Left renal pelvis (tissue), 4 donors: ENCODE results near the gene ABHD4. TPM values are rescaled to one million over a fixed set of nuclear protein-coding genes. Genes with fewer than 3 reads are reported as not detected.
A peak's percentile ranks its signal among the peaks of the same experiment; 100 is the strongest.
"Not testable (repeated sequence)": the region's sequence is repeated elsewhere in the genome, so short reads cannot be mapped to it uniquely, and the experiment has no call there.

ENCODE experiments used
- DNase-seq, 4 donors: peaks; one replicate each; pipeline ENCODE4 v3.0.0-alpha.2; 2013; ENCODE audit warnings: low read depth in 4 of 4, low spot score in 3 of 4
- polyA plus RNA-seq, 4 donors: library from polyadenylated mRNA; unstranded; fragments of 120-200 nt; gene quantifications; one replicate each; pipeline ENCODE4 v1.2.1, GENCODE V29; 2013; ENCODE audit not compliant: insufficient read length in 4 of 4

ABHD4 gene
- polyA plus RNA-seq, 4 donors, result 30.1 to 48.4 (median 46.6) TPM

DNA sequence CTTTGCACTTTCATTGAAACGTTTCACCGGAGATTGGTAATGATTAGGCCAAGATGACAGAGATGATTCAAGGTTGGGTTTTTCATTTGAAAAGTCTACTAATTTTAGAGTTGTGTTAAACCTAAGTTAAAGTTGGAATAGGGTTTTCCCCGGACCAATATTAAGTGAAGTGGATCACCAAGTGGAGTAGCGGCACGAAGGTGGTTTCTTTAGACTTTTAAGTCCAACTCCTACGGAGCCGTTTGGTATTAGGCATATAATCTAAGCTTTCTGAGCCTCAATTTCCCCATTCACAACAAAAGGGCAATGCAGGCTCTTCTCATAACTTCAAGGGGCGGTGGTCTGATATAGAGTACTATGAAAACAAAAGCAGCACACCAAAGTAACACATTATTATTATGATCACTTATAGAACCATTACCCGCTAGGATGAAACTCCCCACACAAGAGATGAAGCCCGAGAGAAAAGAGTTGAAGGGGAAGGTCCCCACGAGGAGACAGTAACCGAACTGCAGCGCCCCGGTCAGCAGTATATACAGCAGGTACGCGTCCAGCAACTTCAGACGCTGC lies 9.5 kb upstream of the ABHD4 start:
- DNase-seq, result no peak

DNA sequence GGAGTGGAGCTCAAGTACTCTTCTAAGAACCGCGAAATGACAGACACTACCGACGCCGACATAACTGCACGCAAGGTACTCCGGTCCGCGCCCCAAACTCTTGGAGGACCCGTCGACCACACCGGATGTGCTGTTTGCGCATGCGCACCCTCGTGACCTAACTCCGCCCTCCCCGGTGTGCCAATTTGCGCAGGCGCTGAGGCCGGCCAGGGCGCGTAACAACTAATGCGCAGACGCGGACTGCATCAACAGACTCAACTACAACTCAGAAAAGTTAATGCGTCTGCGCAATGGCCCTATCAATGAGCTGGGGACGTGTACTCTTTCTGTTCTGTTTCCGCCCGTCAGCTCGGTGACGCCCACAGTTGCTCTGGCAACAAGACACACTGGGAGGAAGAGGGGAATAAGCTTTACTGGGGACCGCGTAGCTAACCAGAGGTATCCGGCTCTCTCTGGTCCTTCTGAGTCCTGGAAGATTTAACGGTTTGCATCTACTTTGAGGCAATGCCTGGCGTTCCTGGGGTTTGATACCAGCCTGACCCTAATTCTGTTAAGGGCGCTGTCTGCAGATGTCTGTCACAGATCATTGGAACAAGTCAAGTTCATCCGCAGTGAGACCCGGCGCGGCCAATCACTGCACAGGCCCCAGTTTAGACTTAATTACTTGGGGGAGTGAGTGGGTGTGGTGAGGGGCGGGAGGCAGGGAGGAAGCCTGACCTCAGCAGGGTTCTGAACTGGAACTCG lies 8.8 kb upstream of the ABHD4 start, which contains the start of gene DAD1:
TSS of gene DAD1 (minus strand) at position 129 of the 744 bp plus-strand sequence. CDS start at position 62, 67 bp downstream.
- DNase-seq, result peak; percentile 97 to 99 (median 99)

DNA sequence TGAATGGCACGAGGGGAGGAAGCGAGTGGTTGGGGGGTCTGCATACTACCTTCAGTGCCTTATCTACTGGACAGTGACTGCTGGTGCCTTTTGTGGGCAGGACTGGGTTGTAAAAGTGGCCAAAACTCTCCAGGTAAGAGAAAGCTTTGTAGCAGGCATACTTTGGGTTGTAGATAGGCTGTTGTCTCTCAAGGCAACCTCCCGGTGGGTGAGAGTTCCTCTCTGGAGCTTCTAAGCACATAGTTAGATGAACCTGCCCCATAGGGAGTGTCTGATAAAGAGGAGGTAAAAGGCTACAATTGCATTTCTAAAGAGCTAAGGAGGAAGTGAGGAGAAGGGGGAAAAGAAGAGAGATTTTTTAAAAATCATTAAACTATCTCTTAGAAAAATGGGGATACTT lies 4.9 kb upstream of the ABHD4 start:
- no peak for DNase-seq

DNA sequence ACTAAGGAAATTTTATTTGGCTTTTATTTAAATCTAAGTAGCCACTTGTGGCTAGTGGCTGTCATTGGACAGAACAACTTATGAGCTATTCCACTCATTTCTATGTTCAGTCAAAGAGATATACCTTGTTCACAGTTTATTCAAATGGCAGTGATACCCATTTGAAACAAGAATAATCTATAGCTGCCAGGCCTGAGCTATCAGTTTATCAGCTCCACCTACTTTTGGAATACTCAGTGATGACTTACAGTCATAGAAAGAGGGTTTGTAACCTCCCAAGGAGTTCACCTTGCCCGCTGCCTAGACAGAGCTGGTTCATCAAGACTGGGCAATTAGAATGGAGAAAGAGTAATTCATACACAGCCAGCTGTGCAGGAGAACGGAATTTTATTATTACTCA lies 4.5 kb upstream of the ABHD4 start:
- no peak for DNase-seq

DNA sequence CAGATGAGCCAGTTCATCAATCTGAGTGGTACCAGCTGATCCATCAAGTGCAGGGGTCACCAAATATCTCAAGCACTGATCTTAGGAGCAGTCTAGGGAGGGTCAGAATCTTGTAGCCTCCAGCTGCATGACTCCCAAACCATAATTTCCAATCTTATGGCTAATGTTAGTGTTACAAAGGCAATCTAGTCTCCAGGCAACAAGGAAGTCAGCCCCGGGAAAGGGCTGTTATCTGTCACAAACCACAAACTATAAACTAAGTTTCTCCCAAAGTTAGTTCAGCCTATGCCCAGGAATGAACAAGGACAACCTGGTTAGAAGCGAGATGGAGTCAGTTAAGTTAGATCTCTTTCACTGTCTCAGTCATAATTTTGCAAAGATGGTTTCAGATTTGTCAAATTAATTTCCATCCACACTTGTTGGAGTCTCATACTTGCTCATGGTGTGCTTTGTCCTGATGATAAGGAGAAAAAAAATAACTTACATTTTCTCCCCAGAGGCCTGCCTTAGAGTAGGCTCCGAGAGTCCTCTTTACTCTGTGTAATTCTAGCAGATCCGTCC lies 3.9 kb upstream of the ABHD4 start:
- DNase-seq, result no peak

DNA sequence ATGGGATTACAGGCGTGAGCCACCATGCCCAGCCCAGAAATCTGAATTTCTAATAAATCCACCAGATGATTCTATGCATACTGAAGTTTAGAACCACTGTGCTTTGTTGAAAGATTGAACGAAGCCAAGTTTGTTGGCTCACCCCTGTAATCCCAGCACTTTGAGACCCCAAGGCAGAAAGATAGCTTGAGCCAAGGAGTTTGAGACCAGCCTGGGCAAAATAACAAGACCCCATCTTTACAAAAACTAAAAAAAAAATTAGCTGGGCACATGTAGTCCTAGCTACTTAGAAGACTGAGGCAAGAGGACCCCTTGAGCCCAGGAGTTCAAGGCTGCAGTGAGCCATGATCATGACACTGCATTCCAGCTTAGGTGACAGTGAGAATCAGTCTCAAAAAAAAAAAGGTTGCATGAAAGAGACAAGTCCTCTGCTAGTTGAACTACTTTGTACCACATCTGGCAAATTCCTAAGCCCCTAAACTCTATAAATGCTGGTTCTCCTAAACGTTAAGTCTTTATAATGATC lies 1.7 kb upstream of the ABHD4 start:
- DNase-seq, result no peak

DNA sequence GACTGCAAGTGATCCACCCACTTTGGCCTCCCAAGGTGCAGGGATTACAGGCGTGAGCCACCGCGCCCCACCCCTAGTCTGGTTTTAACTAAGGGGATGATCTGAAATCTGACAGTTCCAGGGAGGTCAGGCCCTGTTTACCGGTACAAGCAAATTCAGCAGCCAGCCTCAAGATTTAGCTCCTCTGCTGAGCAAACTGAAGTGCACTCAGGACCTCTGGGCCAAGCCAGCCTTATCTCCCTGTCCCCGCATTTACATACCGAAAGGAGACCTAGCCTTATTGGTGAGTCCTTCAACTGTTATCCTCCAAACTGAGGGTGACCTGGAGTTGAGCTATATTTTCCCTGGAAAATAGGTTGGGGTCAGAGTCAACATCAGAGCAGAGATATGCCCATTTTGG lies 835 bp upstream of the ABHD4 start:
- no peak for DNase-seq

DNA sequence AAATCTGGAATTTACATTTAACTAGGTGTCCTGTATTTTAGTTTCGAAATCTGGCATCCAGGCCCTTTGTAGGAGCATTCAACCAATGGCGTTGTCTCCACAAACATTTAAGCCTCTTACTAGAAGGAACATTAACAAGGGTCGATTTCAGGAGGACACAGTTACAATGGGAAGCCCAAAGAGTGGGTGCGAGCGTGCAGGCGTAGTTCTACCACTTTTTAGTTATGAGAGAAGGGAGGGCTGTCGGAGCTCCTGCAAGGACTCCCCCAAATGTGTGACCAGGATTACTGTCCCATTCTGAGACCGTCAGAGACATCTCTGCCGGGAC lies 365 bp upstream of the ABHD4 start:
- no peak for DNase-seq

DNA sequence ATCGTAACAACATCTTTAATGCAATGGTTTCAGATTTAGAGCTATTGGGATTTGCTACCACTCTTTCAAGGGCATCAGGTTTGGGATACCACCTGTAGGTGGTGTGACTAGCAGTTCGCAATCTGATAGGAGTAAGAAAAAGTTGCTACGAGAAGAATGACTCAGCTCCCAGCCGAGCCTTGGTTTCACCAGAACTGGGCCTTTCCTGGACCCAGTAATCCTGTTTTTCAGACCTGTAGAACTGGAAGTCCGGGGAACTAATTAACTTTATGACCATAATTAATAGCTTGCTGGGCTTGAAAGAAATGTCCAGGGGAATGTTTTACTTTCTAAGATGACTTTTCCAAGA lies 770 bp downstream of the ABHD4 start:
- DNase-seq, result peak in 3 of 4 donors; percentile 24 to 59 (median 36)

DNA sequence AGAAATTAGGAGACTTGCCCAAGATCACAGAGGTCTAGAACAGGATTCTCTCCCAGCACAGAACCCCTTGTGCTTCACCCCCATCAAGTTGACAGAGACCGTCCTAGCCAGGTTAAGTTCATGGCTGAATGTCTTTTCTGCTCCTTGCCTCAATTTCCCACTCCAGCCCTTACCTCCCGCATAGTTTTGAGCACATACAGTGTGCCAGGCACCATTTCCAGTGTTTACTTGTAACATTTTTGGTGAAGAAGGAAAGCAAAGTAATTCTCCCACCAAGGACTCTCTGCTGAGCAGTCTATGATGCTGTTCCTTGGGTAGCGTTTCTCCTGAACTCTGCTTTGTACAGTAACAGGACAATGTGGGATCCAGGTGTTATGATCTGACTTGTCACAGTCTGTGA lies 1.2 kb downstream of the ABHD4 start:
- no peak for DNase-seq

DNA sequence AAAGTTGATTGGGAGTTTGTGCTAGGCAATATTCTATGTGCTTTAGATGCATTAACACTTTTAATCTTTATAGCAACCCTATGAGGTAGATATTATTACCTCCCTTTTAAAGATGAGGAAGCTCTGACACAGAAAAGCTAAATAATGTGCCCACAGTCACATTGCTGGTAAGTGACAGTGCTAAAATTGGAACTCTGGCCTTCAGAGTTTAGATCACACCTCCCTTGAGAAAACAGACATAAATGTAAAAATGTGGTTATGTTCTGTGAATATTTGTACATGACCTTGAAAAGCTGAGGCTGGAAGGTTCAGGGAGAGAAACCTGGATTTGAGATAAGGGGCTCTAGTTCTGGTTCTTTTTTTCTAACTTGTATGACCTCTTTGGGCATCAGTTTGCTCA lies 1.9 kb downstream of the ABHD4 start:
- no peak for DNase-seq

DNA sequence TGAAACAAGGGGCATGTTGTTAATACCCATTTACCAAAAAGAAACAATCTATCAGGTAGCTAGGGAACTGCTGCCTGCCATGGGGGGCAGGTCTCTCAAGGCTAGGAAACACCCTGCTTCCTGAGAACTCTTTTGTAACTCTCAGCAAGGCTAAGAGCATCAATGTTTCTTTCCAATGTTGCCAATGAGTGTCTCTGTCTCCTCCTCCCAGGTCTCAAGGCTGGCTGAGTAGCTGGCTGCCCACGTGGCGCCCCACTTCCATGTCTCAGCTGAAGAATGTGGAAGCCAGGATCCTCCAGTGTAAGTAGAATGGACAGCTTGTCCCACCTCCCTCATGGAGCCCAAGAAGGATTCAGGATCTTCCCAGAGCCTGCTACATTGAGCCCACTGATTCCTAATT lies 3.4 kb downstream of the ABHD4 start:
- no peak for DNase-seq

DNA sequence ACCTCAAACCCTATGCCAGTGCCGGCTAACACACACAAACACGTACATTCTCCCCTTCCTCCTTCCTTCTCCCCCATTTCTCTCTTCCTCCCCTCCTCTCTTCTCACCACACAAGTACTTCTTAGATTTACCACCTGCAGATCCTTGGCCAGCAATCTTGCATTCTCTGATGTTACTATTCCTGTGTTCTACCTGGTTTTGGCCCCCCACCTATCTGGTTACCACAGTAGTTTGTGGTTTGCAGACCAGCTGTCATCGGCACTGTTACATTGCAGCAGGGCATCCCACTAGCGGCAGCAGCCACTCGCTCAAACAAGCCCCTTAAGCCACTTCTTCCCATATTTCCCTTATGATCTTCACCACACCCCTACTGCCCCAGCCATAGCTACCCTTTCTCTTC lies 3.9 kb downstream of the ABHD4 start:
- DNase-seq, result no peak

DNA sequence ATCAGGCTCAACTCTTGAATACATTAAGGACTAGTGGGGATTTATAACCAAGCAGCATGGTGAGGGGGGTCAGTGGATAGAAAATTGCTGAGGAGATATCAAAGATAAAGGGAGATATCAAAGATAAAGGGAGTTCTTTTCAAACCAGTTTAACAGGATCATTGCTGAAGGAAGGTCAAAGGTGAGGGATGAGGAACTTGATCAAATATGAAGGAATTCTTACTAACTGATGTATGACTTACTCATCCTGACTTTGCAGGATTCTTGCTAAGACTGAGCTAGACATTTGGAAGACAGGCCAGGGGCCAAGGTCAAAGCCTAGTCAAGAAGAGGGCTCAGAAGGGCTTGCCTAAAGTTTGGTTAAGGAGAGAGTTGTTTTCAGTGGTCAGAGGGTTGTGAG lies 4.8 kb downstream of the ABHD4 start:
- no peak for DNase-seq

DNA sequence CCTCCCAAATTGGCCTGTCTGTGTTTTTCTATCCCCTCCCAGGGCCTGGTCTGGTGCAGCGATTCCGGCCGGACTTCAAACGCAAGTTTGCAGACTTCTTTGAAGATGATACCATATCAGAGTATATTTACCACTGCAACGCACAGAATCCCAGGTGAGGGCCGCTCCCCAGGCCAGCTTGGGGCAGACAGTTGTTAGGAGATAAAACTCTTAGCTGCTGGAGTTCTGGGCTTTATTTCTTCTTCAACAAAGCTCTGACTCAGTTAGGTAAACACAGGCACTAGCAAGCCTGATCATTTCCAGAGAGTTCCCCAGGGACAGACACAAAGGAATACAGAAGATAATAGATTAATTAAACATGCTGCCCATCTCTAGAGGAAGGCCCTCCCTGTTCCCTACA lies 8.3 kb downstream of the ABHD4 start:
- no peak for DNase-seq

DNA sequence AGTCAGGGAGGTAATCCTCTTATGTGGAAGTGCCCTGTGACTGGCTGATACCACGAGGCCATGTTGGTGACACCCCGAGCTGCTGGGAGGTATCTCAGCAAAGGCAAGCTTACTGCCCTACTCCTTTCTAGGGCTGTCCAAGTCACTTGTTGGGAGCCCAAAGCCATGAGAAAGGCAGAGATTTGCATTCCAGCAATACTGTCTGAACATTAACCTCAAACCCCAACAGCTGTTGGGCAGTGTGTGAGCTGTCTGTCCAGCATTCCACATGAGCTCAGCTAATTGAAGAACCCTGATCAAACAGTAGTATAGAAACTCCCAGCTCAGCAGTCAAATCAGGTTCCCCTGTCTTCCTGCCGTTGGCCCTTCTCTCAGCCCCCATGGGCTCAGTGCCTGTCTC lies 9.2 kb downstream of the ABHD4 start:
- no peak for DNase-seq

DNA sequence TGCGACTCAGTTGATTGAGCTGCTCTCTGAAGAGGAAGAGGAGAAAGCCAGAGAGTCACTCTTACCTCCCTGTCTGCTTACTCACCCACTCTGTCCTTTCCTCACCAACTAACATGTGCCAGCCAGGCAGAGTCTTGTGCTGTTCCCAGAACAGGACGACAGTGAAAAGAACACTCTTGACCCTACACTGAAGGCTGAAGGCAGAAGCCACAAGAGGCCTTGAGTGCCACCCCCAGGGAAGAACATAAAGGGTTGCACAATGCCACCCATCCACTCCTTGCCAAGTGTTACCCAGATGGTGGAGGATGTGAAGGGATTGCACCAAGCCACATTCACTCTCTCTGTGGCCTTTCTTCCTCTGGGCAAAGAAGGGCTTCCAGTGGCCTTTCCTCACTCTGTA lies 12.8 kb downstream of the ABHD4 start:
- DNase-seq, result no peak

DNA sequence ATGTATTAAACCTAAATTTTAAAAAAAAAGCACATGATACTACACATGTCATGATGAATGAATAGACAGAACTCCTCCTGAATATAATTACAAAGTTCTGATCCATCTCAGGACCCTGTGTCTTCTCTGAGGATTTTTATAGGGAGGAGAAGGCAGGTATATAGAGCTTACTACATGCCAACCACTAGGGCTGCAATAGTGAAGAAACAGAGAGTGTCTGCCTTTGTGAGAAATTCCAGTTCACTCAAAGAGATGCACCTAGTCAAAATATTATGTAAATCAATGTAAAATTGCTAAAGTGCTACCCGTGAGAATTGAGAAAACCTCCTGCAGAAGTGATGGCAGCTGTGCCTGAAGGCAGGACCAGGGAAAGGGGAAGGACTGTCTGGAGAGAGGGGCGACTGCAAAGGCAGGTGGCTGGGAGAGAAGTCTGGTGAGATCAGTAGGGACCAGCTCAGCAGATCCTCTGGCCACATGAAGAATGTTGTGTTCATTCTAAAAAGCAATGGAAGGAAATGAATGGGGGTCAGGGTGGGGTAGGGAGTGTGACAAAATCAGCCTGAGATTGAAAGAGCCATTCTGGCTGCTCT lies 15.1 kb downstream of the ABHD4 start:
- no peak for DNase-seq

DNA sequence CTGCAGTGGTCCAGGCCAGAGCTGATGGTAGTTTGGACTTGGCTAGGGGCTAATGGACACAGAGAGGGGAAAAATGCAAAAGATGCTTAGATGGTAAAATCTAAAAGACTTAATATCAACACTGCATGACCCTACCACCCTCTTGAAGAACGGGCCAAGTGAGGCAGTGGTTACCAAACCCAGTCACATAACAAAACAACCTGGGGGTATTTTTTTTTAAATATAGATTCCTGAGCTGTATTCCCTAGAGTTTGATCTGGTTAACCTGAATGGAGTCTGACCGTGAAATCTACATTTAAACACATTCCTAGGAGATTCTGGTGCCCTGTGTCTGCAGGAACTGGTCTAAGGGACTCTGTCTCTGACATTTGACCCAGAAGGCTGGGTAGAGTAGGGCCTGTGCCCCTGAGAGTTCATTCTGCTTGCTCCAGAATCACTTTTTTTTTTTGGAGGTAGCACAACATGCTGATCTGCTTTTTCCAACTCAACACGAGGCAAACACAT lies 15.7 kb downstream of the ABHD4 start:
- DNase-seq, result no peak

DNA sequence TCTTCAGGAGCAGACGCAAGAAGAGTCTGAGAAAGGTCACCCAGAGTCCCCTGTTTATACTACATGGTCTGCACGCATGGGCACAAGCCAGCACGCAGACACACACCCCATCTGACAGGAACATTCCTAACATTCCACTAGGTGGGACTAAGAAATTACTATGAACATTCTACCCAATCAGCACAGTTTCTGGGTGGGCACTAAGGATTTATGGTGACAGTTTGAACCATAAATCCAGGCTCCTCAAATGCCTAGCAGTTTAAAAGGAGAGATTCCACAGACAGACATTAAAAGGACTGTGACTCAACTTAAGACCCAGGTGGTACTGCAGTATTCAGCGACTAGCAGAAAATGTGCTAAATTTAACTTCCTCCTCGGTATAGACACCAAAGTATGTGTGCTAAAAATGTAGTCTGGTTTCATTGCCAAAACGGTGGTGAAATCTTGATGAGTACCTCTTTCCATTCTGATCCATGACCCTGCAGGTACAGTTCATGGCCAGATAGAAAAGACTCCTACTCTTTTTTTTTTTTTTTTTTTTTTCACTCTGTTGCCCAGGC lies 16.2 kb downstream of the ABHD4 start:
- peak; percentile 65 to 79 (median 73) for DNase-seq

DNA sequence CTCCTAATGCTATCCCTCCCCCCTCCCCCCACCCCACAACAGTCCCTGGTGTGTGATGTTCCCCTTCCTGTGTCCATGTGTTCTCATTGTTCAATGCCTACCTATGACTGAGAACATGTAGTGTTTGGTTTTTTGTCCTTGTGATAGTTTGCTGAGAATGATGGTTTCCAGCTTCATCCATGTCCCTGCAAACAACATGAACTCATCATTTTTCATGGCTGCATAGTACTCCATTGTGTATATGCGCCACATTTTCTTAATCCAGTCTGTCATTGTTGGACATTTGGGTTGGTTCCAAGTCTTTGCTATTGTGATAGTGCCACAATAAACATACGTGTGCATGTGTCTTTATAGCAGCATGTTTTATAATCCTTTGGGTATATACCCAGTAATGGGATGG lies 17.7 kb downstream of the ABHD4 start:
- DNase-seq, result not testable (repeated sequence)
